ENCODE data around the gene STK31. TPM values are rescaled to one million over a fixed set of nuclear protein-coding genes. Genes with fewer than 3 reads are reported as not detected.
"Not testable (repeated sequence)": the region's sequence is repeated elsewhere in the genome, so short reads cannot be mapped to it uniquely, and the experiment has no call there.

The STK31 gene
- total and polyA plus RNA-seq, 2 donors: 0.42 to 0.75 TPM

DNA sequence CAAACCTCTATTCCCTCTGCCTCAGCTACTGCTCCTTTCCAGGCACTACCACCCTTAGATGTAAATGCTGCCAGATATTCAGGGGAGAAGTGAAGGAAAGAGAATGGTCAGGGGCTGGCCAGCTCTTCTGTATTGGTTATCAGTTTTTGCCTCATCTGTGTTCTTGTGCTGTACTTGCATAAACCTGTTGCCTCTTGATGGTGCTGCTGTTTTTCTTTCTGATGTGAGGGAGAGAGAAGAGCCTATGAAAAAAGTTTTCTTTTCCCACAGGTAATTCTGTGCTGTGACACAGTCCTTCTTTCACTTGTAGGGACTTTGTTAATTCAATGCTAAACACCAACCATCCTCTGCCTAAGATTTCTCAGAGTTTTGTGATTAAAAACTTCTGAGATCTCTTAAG, 57.5 kb downstream of the STK31 start:
- no peak for DNase-seq (ENCODE audit: low read depth in 6 of 9, low spot score in 9 of 9)
- no peaks in the 10 kb centered on the region for H3K36me3 ChIP-seq (ENCODE audit: control insufficient read depth in 2 of 2, insufficient read depth in 2 of 2, low read length in 1 of 2)
- H3K27ac ChIP-seq (ENCODE audit: low read depth in 1 of 2, low read length in 1 of 2): no peak overlapping the region
- no peaks in the 10 kb centered on the region for H3K27me3 ChIP-seq (ENCODE audit: control insufficient read depth in 2 of 2, insufficient read depth in 1 of 2, low read length in 1 of 2)
- H3K4me3 ChIP-seq (ENCODE audit: low read length in 2 of 2): no peak overlapping the region
- no peaks in the 10 kb centered on the region for H3K4me1 ChIP-seq (ENCODE audit: control insufficient read depth in 2 of 2, insufficient read depth in 2 of 2, low read length in 2 of 2)
- no peaks in the 10 kb centered on the region for H3K9me3 ChIP-seq (ENCODE audit: control insufficient read depth in 2 of 2, insufficient read depth in 1 of 2, low read length in 1 of 2)

GRCh38 chr7:23768022-23768421, 58.0 kb downstream of the STK31 start:
- WGBS: 96% methylated on average over 3 of the region's 3 CpGs
- Histone ChIP-seq H3K9me3 (ENCODE audit: control insufficient read depth in 2 of 2, insufficient read depth in 1 of 2, low read length in 1 of 2) (no peaks in the 10 kb centered on the region), H3K4me1 (ENCODE audit: control insufficient read depth in 2 of 2, insufficient read depth in 2 of 2, low read length in 2 of 2) (no peaks in the 10 kb centered on the region), H3K36me3 (ENCODE audit: control insufficient read depth in 2 of 2, insufficient read depth in 2 of 2, low read length in 1 of 2) (no peaks in the 10 kb centered on the region), H3K27ac (ENCODE audit: low read depth in 1 of 2, low read length in 1 of 2) (no peak overlapping the region), H3K27me3 (ENCODE audit: control insufficient read depth in 2 of 2, insufficient read depth in 1 of 2, low read length in 1 of 2) (no peaks in the 10 kb centered on the region), H3K4me3 (ENCODE audit: low read length in 2 of 2) (no peak overlapping the region)
- DNase-seq (ENCODE audit: low read depth in 6 of 9, low spot score in 9 of 9): no peak

- not testable (repeated sequence) for H3K9me3 ChIP-seq (ENCODE audit: control insufficient read depth in 2 of 2, insufficient read depth in 1 of 2, low read length in 1 of 2); H3K36me3 ChIP-seq (ENCODE audit: control insufficient read depth in 2 of 2, insufficient read depth in 2 of 2, low read length in 1 of 2); H3K4me1 ChIP-seq (ENCODE audit: control insufficient read depth in 2 of 2, insufficient read depth in 2 of 2, low read length in 2 of 2); DNase-seq (ENCODE audit: low read depth in 6 of 9, low spot score in 9 of 9); H3K27ac ChIP-seq (ENCODE audit: low read depth in 1 of 2, low read length in 1 of 2); H3K27me3 ChIP-seq (ENCODE audit: control insufficient read depth in 2 of 2, insufficient read depth in 1 of 2, low read length in 1 of 2); H3K4me3 ChIP-seq (ENCODE audit: low read length in 2 of 2)
- WGBS: 95% methylated on average over 7 of the region's 7 CpGs
Measured at GRCh38 chr7:23779185-23779800, 69.3 kb downstream of the STK31 start.

DNA sequence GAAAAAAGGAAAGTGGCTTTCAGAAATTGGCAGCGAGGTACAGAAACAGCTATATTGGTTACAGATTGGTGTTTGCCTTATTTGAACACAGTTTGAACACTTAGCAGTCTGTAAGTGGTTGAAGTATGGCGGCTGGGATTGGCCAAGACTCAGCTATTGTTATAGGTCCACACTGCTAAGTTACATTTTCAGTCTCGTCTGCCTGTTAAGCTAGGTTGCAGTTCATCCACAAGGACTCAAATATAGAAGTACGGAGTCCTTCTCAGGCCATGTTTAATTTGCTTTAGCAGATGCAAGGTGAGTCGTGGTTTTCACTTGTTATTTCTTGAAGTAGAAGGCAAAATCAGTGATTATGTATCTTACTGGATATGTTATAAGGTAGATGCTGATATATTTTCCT, 73.1 kb downstream of the STK31 start:
- WGBS: 94% methylated on average over 5 of the region's 5 CpGs
- peaks cover 0 to 4% of the 10 kb centered on the region in 2 donors for H3K9me3 ChIP-seq (ENCODE audit: control insufficient read depth in 2 of 2, insufficient read depth in 1 of 2, low read length in 1 of 2)
- H3K36me3 ChIP-seq (ENCODE audit: control insufficient read depth in 2 of 2, insufficient read depth in 2 of 2, low read length in 1 of 2): no peaks in the 10 kb centered on the region
- no peaks in the 10 kb centered on the region for H3K4me1 ChIP-seq (ENCODE audit: control insufficient read depth in 2 of 2, insufficient read depth in 2 of 2, low read length in 2 of 2)
- no peak overlapping the region for H3K4me3 ChIP-seq (ENCODE audit: low read length in 2 of 2)
- H3K27me3 ChIP-seq (ENCODE audit: control insufficient read depth in 2 of 2, insufficient read depth in 1 of 2, low read length in 1 of 2): no peaks in the 10 kb centered on the region
- DNase-seq (ENCODE audit: low read depth in 6 of 9, low spot score in 9 of 9): no peak
- H3K27ac ChIP-seq (ENCODE audit: low read depth in 1 of 2, low read length in 1 of 2): no peak overlapping the region

DNA sequence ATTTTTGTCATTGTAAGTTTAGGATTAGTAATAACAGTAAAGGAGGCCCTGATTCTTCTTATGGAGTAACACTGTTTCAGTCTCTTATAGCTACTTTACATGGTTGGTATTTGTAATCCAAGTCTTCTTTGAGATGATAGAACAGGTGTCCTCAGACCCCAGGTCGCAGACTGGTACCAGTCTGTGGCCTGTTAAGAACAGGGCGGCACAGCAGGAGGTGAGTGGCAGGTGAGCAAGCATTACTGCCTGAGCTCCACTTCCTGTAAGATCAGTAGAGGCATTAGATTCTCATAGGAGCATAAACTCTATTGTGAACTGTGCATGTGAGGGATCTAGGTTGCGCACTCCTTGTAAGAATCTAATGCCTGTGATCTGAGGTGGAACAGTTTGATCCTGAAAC, 77.3 kb downstream of the STK31 start:
- Histone ChIP-seq H3K36me3 (ENCODE audit: control insufficient read depth in 2 of 2, insufficient read depth in 2 of 2, low read length in 1 of 2) (no peaks in the 10 kb centered on the region), H3K27me3 (ENCODE audit: control insufficient read depth in 2 of 2, insufficient read depth in 1 of 2, low read length in 1 of 2) (no peaks in the 10 kb centered on the region), H3K4me3 (ENCODE audit: low read length in 2 of 2) (no peak overlapping the region), H3K9me3 (ENCODE audit: control insufficient read depth in 2 of 2, insufficient read depth in 1 of 2, low read length in 1 of 2) (no peaks in the 10 kb centered on the region), H3K27ac (ENCODE audit: low read depth in 1 of 2, low read length in 1 of 2) (no peak overlapping the region), H3K4me1 (ENCODE audit: control insufficient read depth in 2 of 2, insufficient read depth in 2 of 2, low read length in 2 of 2) (no peaks in the 10 kb centered on the region)
- WGBS: 94% methylated on average over 3 of the region's 3 CpGs
- DNase-seq (ENCODE audit: low read depth in 6 of 9, low spot score in 9 of 9): no peak

GRCh38 chr7:23788843-23789242, 78.8 kb downstream of the STK31 start:
- Histone ChIP-seq H3K4me3 (ENCODE audit: low read length in 2 of 2) (no peak overlapping the region), H3K27me3 (ENCODE audit: control insufficient read depth in 2 of 2, insufficient read depth in 1 of 2, low read length in 1 of 2) (no peaks in the 10 kb centered on the region), H3K9me3 (ENCODE audit: control insufficient read depth in 2 of 2, insufficient read depth in 1 of 2, low read length in 1 of 2) (no peaks in the 10 kb centered on the region), H3K4me1 (ENCODE audit: control insufficient read depth in 2 of 2, insufficient read depth in 2 of 2, low read length in 2 of 2) (no peaks in the 10 kb centered on the region), H3K36me3 (ENCODE audit: control insufficient read depth in 2 of 2, insufficient read depth in 2 of 2, low read length in 1 of 2) (no peaks in the 10 kb centered on the region), H3K27ac (ENCODE audit: low read depth in 1 of 2, low read length in 1 of 2) (no peak overlapping the region)
- 92% methylated on average over 3 of the region's 3 CpGs for WGBS
- DNase-seq (ENCODE audit: low read depth in 6 of 9, low spot score in 9 of 9): no peak

GRCh38 chr7:23791721-23792120, 81.7 kb downstream of the STK31 start:
- H3K36me3 ChIP-seq (ENCODE audit: control insufficient read depth in 2 of 2, insufficient read depth in 2 of 2, low read length in 1 of 2): no peaks in the 10 kb centered on the region
- DNase-seq (ENCODE audit: low read depth in 6 of 9, low spot score in 9 of 9): no peak

GRCh38 chr7:23802720-23803397, 92.8 kb downstream of the STK31 start:
- Histone ChIP-seq H3K27ac (ENCODE audit: low read depth in 1 of 2, low read length in 1 of 2) (no peak overlapping the region), H3K4me1 (ENCODE audit: control insufficient read depth in 2 of 2, insufficient read depth in 2 of 2, low read length in 2 of 2) (no peaks in the 10 kb centered on the region), H3K36me3 (ENCODE audit: control insufficient read depth in 2 of 2, insufficient read depth in 2 of 2, low read length in 1 of 2) (no peaks in the 10 kb centered on the region), H3K4me3 (ENCODE audit: low read length in 2 of 2) (no peak overlapping the region), H3K9me3 (ENCODE audit: control insufficient read depth in 2 of 2, insufficient read depth in 1 of 2, low read length in 1 of 2) (no peaks in the 10 kb centered on the region), H3K27me3 (ENCODE audit: control insufficient read depth in 2 of 2, insufficient read depth in 1 of 2, low read length in 1 of 2) (no peaks in the 10 kb centered on the region)
- WGBS: 92% methylated on average over 4 of the region's 4 CpGs
- DNase-seq (ENCODE audit: low read depth in 6 of 9, low spot score in 9 of 9): no peak

More at GRCh38 chr7:23791721-23792120, 81.7 kb downstream of the STK31 start:
- H3K27ac ChIP-seq (ENCODE audit: low read depth in 1 of 2, low read length in 1 of 2): no peak overlapping the region
- H3K4me1 ChIP-seq (ENCODE audit: control insufficient read depth in 2 of 2, insufficient read depth in 2 of 2, low read length in 2 of 2): no peaks in the 10 kb centered on the region
- H3K9me3 ChIP-seq (ENCODE audit: control insufficient read depth in 2 of 2, insufficient read depth in 1 of 2, low read length in 1 of 2): peaks cover 1 to 7% of the 10 kb centered on the region in 2 donors
- H3K4me3 ChIP-seq (ENCODE audit: low read length in 2 of 2): no peak overlapping the region
- no peaks in the 10 kb centered on the region for H3K27me3 ChIP-seq (ENCODE audit: control insufficient read depth in 2 of 2, insufficient read depth in 1 of 2, low read length in 1 of 2)

DNA sequence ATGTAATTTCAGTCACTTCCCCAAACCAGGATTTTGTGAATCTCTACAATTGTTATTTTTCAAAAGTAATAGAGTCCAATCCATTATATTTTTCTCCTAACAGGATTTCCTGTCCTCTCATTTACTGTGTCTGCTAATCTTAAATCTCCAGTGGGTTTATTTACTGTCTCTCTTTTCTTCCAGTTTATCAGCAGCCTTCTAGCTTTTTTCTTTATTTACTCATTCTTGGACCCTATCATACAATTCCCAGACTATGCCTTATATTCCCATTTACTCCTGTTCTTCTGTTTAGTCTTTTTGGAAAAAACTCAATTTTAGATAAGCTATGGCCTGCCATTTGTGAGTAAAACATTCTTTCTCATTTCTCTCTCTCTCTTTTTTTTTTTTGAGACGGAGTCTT, 94.7 kb downstream of the STK31 start:
- H3K27ac ChIP-seq (ENCODE audit: low read depth in 1 of 2, low read length in 1 of 2): no peak overlapping the region
- H3K27me3 ChIP-seq (ENCODE audit: control insufficient read depth in 2 of 2, insufficient read depth in 1 of 2, low read length in 1 of 2): no peaks in the 10 kb centered on the region
- 100% methylated on average over 1 of the region's 1 CpG for WGBS
- H3K9me3 ChIP-seq (ENCODE audit: control insufficient read depth in 2 of 2, insufficient read depth in 1 of 2, low read length in 1 of 2): no peaks in the 10 kb centered on the region
- no peak for DNase-seq (ENCODE audit: low read depth in 6 of 9, low spot score in 9 of 9)
- H3K4me1 ChIP-seq (ENCODE audit: control insufficient read depth in 2 of 2, insufficient read depth in 2 of 2, low read length in 2 of 2): no peaks in the 10 kb centered on the region
- no peak overlapping the region for H3K4me3 ChIP-seq (ENCODE audit: low read length in 2 of 2)
- H3K36me3 ChIP-seq (ENCODE audit: control insufficient read depth in 2 of 2, insufficient read depth in 2 of 2, low read length in 1 of 2): no peaks in the 10 kb centered on the region

All from thymus (tissue), 11 donors.